Measurements from ENCODE around the gene COL23A1. TPM values are rescaled to one million over a fixed set of nuclear protein-coding genes. Genes with fewer than 3 reads are reported as not detected.

Gene COL23A1
- total RNA-seq, 4 donors from 2014 or later = 0.83 to 1.8 (median 1.5) TPM

GRCh38 chr5:178325311-178325678, 264.9 kb downstream of the COL23A1 start:
- no peaks in the 10 kb centered on the region for H3K9me3 ChIP-seq
- intact Hi-C loops (cut with DNase I) = no loop called here
- H3K4me3 ChIP-seq = no peak overlapping the region
- WGBS = 89% methylated on average over 6 of the region's 6 CpGs
- H3K4me1 ChIP-seq = peaks cover 0 to 25% (median 22%) of the 10 kb centered on the region in 4 donors
- no peak for DNase-seq (ENCODE audit: extremely low spot score)
- TF ChIP-seq CTCF (IDR thresholded peaks at IDR 0.05) (no peak), POLR2A (IDR thresholded peaks at IDR 0.05; ENCODE audit: low read depth) (no peak), POLR2AphosphoS5 (IDR thresholded peaks at IDR 0.05) (no peak), EP300 (IDR thresholded peaks at IDR 0.05) (no peak)
- peaks cover 0 to 16% (median 0%) of the 10 kb centered on the region in 4 donors for H3K27me3 ChIP-seq
- H3K36me3 ChIP-seq = no peaks in the 10 kb centered on the region
- H3K27ac ChIP-seq (replicated peaks in 1 of 4) = no peak overlapping the region

- Histone ChIP-seq H3K4me3 (no peak overlapping the region), H3K9me3 (no peaks in the 10 kb centered on the region), H3K27me3 (peaks cover 0 to 16% (median 0%) of the 10 kb centered on the region in 4 donors), H3K4me1 (peaks cover 0 to 25% (median 18%) of the 10 kb centered on the region in 4 donors), H3K27ac (replicated peaks in 1 of 4) (no peak overlapping the region), H3K36me3 (no peaks in the 10 kb centered on the region)
- intact Hi-C loops (cut with DNase I) = no loop called here
- WGBS = 97% methylated on average over 15 of the region's 31 CpGs
- TF ChIP-seq POLR2AphosphoS5 (IDR thresholded peaks at IDR 0.05) = no peak
- TF ChIP-seq POLR2A (IDR thresholded peaks at IDR 0.05; ENCODE audit: low read depth) = no peak
- TF ChIP-seq CTCF (IDR thresholded peaks at IDR 0.05) = no peak
- no peak for TF ChIP-seq EP300 (IDR thresholded peaks at IDR 0.05)
- no peak for DNase-seq (ENCODE audit: extremely low spot score)
Measured at GRCh38 chr5:178324481-178325310, 265.5 kb downstream of the COL23A1 start.

- H3K27ac ChIP-seq (replicated peaks in 1 of 4) = no peak overlapping the region
- peaks cover 0 to 25% (median 18%) of the 10 kb centered on the region in 4 donors for H3K4me1 ChIP-seq
- H3K9me3 ChIP-seq = no peaks in the 10 kb centered on the region
- TF ChIP-seq CTCF (IDR thresholded peaks at IDR 0.05) (no peak), POLR2AphosphoS5 (IDR thresholded peaks at IDR 0.05) (no peak)
- H3K36me3 ChIP-seq = no peaks in the 10 kb centered on the region
- DNase-seq (ENCODE audit: extremely low spot score) = no peak
- H3K4me3 ChIP-seq = no peak overlapping the region
- intact Hi-C loops (cut with DNase I) = no loop called here
- WGBS = 87% methylated on average over 7 of the region's 7 CpGs
- H3K27me3 ChIP-seq = peaks cover 0 to 16% (median 0%) of the 10 kb centered on the region in 4 donors
Measured at GRCh38 chr5:178323961-178324360, 266.2 kb downstream of the COL23A1 start.

GRCh38 chr5:178323541-178323865, 266.7 kb downstream of the COL23A1 start:
- TF ChIP-seq EP300 (IDR thresholded peaks at IDR 0.05) = no peak
- no peak for TF ChIP-seq POLR2A (IDR thresholded peaks at IDR 0.05; ENCODE audit: low read depth)
- no peak for TF ChIP-seq CTCF (IDR thresholded peaks at IDR 0.05)
- TF ChIP-seq POLR2AphosphoS5 (IDR thresholded peaks at IDR 0.05) = no peak
- intact Hi-C loops (cut with DNase I) = no loop called here
- WGBS = 86% methylated on average over 5 of the region's 6 CpGs
- H3K27me3 ChIP-seq = peaks cover 0 to 16% (median 0%) of the 10 kb centered on the region in 4 donors
- no peak overlapping the region for H3K4me3 ChIP-seq
- H3K36me3 ChIP-seq = no peaks in the 10 kb centered on the region
- DNase-seq (ENCODE audit: extremely low spot score) = no peak
- H3K9me3 ChIP-seq = no peaks in the 10 kb centered on the region
- H3K27ac ChIP-seq (replicated peaks in 1 of 4) = no peak overlapping the region
- peaks cover 0 to 25% (median 17%) of the 10 kb centered on the region in 4 donors for H3K4me1 ChIP-seq
